Retinal pigment epithelial cell (primary cell): ENCODE measurements around the gene SART3.
A peak's percentile ranks its signal among the peaks of the same experiment; 100 is the strongest.
"Not testable (repeated sequence)": the region's sequence is repeated elsewhere in the genome, so short reads cannot be mapped to it uniquely, and the experiment has no call there.

Experiments used
- DNase-seq: peaks from one replicate; pipeline ENCODE4 v3.0.0-alpha.2; 2010; ENCODE audit warnings: low read depth
- H3K4me3 ChIP-seq: 2 replicates; pipeline ENCODE4 v1.5.1; 2011; ENCODE audit warnings: mild to moderate bottlenecking, low read length, control low read depth, moderate library complexity
- TF ChIP-seq, protein P1 (sequence below): conservative IDR thresholded peaks from 2 replicates; pipeline ENCODE4 v1.5.1; 2011; ENCODE audit warnings: low read depth, low read length, control low read depth, inconsistent platforms

SART3 gene

DNA sequence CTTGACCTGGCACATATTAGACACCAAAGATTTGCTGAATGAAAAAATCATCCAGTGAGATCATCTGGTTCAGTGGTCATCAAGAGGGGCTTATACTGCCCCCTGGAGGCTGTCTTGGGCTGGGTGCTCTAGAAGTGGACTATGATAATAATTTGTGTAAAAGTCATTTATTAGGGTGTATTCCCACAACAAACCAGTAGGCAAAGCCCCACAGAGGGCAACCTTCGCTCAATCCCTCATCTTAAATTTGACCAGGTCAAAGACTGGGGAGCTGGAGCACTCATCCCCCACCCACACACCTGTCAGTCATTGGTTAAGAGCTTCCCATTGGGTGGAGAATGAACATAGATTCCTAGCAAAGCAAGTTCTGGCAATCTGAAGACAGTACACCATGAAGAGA lies 65.9 kb downstream of the SART3 start:
- TF ChIP-seq, protein P1, sequence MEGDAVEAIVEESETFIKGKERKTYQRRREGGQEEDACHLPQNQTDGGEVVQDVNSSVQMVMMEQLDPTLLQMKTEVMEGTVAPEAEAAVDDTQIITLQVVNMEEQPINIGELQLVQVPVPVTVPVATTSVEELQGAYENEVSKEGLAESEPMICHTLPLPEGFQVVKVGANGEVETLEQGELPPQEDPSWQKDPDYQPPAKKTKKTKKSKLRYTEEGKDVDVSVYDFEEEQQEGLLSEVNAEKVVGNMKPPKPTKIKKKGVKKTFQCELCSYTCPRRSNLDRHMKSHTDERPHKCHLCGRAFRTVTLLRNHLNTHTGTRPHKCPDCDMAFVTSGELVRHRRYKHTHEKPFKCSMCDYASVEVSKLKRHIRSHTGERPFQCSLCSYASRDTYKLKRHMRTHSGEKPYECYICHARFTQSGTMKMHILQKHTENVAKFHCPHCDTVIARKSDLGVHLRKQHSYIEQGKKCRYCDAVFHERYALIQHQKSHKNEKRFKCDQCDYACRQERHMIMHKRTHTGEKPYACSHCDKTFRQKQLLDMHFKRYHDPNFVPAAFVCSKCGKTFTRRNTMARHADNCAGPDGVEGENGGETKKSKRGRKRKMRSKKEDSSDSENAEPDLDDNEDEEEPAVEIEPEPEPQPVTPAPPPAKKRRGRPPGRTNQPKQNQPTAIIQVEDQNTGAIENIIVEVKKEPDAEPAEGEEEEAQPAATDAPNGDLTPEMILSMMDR, result peak; percentile 63
- no peak for DNase-seq
- no peak overlapping the region for H3K4me3 ChIP-seq

- no peak overlapping the region for H3K4me3 ChIP-seq
- TF ChIP-seq, protein P1, result no peak
- no peak for DNase-seq
Observed at GRCh38 chr12:108491256-108491655, 69.7 kb downstream of the SART3 start.

- not testable (repeated sequence) for DNase-seq, H3K4me3 ChIP-seq
Observed at GRCh38 chr12:108487029-108487428, 73.9 kb downstream of the SART3 start.

DNA sequence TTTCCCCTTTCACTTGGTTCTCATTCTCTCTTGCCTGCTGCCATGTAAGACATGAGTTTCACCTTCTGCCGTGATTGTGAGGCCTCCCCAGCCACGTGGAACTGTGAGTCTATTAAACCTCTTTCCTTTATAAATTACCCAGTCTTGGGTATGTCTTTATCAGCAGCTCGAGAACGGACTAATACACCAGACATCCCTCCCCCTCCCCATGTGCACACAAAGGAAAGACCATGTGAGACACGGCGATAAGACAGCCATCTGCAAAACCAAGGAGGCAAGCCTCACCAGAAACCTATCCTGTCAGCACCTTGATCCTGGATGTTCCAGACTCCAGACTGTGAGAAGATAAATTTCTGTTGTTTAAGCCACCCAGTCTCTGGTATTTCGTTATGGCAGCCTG lies 75.6 kb downstream of the SART3 start:
- not testable (repeated sequence) for DNase-seq, H3K4me3 ChIP-seq

GRCh38 chr12:108484845-108485244 lies 76.1 kb downstream of the SART3 start:
- no peak overlapping the region for H3K4me3 ChIP-seq
- no peak for DNase-seq
- TF ChIP-seq, protein P1, result no peak

- TF ChIP-seq, protein P1, result no peak
- H3K4me3 ChIP-seq, result no peak overlapping the region
- DNase-seq, result no peak
Observed at GRCh38 chr12:108484431-108484830, 76.5 kb downstream of the SART3 start.

- no peak overlapping the region for H3K4me3 ChIP-seq
- TF ChIP-seq, protein P1, result no peak
- DNase-seq, result no peak
Observed at GRCh38 chr12:108483213-108484059, 77.5 kb downstream of the SART3 start.

DNA sequence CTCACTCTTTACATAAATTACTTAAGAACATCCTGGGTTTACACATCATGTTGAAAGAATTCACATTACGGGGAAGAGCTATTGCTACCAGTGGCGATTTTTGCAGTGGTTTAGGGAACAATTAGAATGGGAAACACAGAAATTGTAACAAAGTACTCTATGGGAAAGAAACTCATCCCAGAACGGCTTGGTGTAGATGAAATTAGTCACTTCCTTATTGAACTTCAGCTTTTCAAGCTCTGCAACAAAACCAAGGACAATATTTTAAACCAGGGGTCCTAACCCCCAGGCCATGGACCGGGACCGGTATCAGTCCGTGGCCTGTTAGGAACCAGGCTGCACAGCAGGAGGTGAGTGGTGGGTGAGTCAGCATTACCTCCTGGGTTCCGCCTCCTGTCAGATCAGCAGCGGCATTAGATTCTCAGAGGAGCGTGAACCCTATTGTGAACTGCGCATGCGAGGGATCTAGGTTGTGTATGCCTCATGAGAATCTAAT lies 78.2 kb downstream of the SART3 start:
- TF ChIP-seq, protein P1, result no peak
- H3K4me3 ChIP-seq, result no peak overlapping the region
- DNase-seq, result no peak
